Mesangial cell (primary cell): Measurements from ENCODE around the gene KDELR1. TPM values are rescaled to one million over a fixed set of nuclear protein-coding genes. Genes with fewer than 3 reads are reported as not detected.

Experiments
- total RNA-seq: library from RNA; depleted of rRNA; stranded (reverse); fragments of >200 nt; gene quantifications from 2 replicates; pipeline ENCODE4 v1.2.3, GENCODE V29; 2015

KDELR1 gene
- total RNA-seq, result 167 and 216 TPM in 2 replicates

DNA sequence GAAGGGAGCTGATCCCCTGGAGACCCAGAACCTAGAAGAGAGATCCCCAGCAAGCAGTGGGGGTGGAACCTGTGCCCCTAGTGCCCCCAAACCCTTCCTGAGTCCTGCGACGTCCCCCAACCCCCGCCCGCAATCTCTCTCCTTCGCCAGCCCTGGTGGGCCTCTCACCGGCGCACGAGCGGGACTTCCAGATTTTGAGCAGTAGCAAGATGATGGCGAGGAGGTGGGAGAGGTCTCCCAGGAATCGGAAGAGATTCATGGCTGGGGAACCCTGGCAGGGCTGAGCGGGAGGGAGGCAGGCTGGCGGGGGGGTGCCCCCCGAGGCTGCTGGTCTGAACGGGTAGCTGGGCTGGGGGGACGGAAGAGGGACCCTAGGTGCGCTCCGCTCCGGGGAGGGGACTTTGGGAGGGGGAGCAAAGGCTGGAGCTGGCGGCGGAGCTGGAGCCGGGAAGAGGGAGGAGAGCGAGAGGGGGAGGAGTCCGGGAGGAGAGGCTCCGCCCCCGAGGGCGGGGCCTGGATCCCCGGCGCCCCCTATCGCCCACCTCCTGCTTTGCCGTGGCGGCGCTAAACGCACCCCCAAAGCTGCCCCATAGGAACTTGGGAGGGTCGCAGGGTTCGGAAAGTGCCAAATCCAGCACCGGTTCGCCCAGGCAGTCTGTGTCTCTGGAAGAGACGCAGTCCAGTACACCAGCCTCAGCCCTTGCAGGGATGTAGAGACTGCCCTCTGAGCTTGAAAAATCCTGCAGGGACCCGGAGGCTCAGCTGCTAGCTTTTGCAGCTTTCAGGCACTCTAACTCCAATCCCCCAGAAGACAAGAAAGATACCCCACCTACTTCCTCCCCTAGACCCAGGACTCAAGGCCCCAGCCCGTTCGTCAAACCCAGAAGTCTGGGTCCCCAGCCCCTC lies at the start of gene KDELR1:
Gene KDELR1, minus strand, starts transcription at position 452 of the 906 bp plus-strand sequence. Its CDS starts 193 bp downstream, at position 259.

DNA sequence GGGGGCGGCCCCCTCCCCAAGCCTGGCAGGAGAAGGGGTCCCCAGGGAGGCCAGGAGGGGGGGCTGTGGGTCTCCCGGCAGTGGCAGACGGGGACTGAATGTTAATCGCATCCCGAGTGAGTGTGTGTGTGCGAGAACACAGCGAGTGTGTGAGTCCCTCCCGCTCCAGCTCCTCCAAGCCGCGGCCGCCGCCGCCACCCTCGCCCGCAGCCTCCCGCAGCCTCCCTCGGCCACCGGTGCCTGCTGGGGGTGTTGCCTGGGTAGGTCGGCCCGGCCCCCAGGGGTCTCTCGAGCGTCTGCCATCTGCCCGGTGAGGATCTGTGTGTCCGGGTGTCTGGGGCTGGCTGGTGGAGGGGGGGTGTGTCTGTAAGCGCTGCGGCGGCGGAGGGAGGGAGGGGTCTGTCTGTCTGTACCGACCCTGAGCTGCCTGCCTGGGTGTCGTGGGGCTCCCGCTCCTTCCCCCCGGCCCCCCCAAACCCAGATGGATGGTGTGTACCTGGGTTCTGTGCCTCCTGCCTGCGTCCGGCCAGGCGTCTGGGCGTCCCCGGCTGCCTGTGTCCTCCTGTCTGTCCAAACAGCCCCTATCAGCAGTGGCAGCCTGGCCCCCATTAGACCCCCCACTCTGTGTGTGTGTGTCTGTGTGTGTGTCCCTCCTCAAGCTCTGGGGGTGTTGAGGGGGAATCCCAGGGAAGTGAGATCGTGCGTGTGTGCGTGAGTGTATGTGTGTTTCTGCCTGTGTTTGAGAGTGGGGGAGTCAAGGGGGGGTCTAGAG lies 2.4 kb upstream of the KDELR1 start, which contains the start of gene GRIN2D:
Gene GRIN2D, plus strand, starts transcription at position 110 of the 772 bp plus-strand sequence. CDS start 4,725 bp downstream, outside the sequence.

GRCh38 chr19:48363810-48364597 lies 27.3 kb downstream of the KDELR1 start, which contains the start of the genes SYNGR4 and TMEM143:
Gene SYNGR4, plus strand, starts transcription at chr19:48364367. Its CDS starts 1,476 bp downstream, at chr19:48365843.
Gene TMEM143, minus strand, starts transcription at chr19:48363940. Its CDS starts 20 bp downstream, at chr19:48363920.

Other genes with a start within 250 kb of the KDELR1 start
- gene LIG1, start 221.2 kb downstream of the KDELR1 start, total RNA-seq, result 15.5 and 66.3 TPM in 2 replicates
- gene ZSWIM9, start 220.9 kb downstream of the KDELR1 start, total RNA-seq, result 2.3 and 3.8 TPM in 2 replicates
- 13.0 and 13.2 TPM in 2 replicates for gene CARD8, start 135.6 kb downstream of the KDELR1 start, total RNA-seq
- 0.33 and 0.89 TPM in 2 replicates for gene ZNF114, start 121.5 kb downstream of the KDELR1 start, total RNA-seq
- 142 and 190 TPM in 2 replicates for gene EMP3, start 66.0 kb downstream of the KDELR1 start, total RNA-seq
- 3.7 and 8.6 TPM in 2 replicates for gene TMEM143, start 27.6 kb downstream of the KDELR1 start, total RNA-seq
- 0.51 TPM in 1 of 2 replicates, not detected in the other for gene SYNGR4, start 27.2 kb downstream of the KDELR1 start, total RNA-seq
- gene GRIN2D, start 2.1 kb upstream of the KDELR1 start, total RNA-seq, result 0.49 and 1.3 TPM in 2 replicates
- gene GRWD1, start 54.4 kb upstream of the KDELR1 start, total RNA-seq, result 36.4 and 46.9 TPM in 2 replicates
- 0.25 and 0.65 TPM in 2 replicates for gene KCNJ14, start 64.0 kb upstream of the KDELR1 start, total RNA-seq
- gene CYTH2, start 77.8 kb upstream of the KDELR1 start, total RNA-seq, result 53.8 and 56.8 TPM in 2 replicates
- 0.16 and 1.4 TPM in 2 replicates for gene LMTK3, start 120.3 kb upstream of the KDELR1 start, total RNA-seq
- 0.25 TPM in 1 of 2 replicates, not detected in the other for gene SULT2B1, start 160.6 kb upstream of the KDELR1 start, total RNA-seq
- gene SPACA4, start 215.2 kb upstream of the KDELR1 start, total RNA-seq, result not detected in 2 replicates
- gene FAM83E, start 223.5 kb upstream of the KDELR1 start, total RNA-seq, result not detected in 2 replicates
- 2,568 and 2,890 TPM in 2 replicates for gene RPL18, start 227.6 kb upstream of the KDELR1 start, total RNA-seq
- 11.7 and 12.3 TPM in 2 replicates for gene SPHK2, start 228.0 kb upstream of the KDELR1 start, total RNA-seq
- gene DBP, start 245.8 kb upstream of the KDELR1 start, total RNA-seq, result 0.65 and 17.7 TPM in 2 replicates